Raji (cell line): ENCODE measurements around the gene PSMG3.

Experiments
- POLR2A ChIP-seq: IDR thresholded peaks from 2 replicates; pipeline ENCODE4 v1.6.1; 2011; ENCODE audit warnings: low read depth, low read length, control low read depth; ENCODE audit not compliant: insufficient read depth

PSMG3 gene

DNA sequence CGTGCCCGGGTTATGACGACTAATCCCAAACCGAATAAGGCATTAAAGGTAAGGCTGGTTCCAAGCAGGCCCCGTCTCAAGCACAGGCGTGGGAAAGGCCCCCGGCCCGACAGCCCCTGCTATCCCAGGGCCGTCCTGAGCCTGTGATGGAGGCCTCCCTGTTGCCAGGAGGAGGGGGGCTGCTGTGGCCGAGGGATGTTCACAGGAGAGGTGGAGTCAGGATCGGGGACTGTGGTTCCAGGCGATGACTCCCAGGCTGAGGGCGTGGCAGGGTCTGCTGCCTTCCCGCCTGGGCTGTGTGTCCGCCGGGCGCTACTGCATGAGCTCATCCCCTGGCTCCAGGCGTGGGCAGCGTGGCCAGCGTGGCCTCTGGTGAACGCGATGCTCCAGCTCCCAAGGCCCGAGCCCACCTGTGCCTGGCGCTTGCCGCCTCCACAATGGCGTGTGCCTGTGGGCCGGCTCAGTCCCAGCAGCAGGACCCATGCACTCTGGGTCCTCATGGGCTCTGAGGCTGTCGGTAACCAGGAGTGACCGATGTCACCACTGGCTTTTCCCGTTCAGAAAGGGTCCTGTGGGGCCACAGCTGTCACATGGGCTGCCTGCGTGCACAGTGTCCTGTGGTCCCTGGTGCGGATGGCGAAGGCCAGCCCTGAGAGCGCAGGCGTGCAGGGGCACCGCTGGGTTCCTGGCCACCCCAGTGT, 30.5 kb downstream of the PSMG3 start:
- TF ChIP-seq POLR2A: no peak

DNA sequence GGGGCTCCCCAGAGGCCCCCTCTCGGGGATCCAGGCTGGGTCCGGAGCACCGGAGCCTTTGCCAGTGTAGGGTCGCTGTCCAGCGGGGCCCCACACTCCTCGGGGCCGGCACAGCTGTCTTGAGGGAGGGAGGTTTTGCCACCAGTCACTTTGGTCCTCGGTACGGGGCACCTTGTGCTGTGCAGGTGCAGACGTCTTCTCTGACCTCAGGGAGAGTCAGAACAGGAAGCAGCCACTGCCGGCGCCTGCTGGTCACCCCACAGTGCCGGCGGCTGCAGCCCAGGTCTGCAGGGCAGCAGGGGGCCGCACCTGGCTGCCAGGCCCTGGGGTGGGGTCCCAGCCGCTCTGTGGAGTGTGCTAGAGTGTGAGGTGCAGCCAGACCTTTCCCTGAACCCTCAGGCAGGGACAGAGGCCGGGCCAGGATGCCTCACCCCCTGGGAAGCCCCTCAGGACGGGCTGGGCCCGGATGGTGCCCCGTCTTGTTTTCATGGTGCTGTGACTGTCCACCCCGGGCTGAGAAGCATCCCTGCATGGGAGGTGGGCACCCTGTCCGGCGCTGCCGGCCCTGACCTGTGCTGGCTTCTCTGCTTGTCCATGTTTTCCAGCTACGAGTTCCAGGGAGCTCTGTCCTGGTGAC, 31.2 kb downstream of the PSMG3 start:
- TF ChIP-seq POLR2A: no peak

DNA sequence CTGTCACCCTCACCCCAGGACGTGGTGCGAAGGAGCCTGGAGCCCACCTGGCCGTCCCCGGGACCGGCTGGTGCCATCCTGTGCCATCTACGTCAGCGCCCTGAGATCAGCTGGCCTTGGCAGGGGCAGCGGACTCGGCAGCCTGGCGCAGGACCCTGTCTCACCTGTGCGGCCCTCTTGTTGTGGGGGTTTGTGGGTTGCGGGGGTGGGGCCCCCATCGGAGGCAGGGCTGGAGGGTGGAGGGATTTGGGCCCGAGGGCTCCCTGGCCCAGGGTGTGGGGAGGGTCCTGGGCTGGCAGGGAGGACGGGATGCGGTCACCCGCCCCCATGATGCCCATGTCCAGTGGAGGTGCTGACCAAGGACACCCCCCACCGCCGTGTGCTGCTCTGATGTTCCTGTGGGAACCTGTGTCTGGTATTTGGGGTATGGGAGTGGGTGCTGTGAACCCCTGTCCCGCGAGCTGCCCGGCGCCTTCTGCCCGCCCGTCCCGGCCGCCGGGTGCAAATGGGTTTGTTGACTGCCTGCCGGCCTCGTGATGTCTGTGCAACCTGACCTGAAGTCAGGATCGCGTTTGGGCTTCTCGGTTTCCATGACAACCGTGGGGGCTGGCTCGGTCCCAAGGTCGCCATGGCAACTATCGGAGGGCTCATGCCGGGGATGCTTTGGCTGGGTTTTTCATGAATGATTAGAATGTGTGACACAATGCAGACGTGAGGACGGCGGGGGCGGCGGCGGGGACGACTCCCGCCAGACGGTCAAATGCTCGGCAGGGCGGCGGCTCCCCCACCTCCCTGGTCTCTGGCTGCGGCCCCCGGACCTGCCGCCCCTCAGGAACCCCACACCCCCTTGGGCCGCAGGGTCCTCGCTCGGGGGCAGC, 32.1 kb downstream of the PSMG3 start:
- TF ChIP-seq POLR2A: no peak

DNA sequence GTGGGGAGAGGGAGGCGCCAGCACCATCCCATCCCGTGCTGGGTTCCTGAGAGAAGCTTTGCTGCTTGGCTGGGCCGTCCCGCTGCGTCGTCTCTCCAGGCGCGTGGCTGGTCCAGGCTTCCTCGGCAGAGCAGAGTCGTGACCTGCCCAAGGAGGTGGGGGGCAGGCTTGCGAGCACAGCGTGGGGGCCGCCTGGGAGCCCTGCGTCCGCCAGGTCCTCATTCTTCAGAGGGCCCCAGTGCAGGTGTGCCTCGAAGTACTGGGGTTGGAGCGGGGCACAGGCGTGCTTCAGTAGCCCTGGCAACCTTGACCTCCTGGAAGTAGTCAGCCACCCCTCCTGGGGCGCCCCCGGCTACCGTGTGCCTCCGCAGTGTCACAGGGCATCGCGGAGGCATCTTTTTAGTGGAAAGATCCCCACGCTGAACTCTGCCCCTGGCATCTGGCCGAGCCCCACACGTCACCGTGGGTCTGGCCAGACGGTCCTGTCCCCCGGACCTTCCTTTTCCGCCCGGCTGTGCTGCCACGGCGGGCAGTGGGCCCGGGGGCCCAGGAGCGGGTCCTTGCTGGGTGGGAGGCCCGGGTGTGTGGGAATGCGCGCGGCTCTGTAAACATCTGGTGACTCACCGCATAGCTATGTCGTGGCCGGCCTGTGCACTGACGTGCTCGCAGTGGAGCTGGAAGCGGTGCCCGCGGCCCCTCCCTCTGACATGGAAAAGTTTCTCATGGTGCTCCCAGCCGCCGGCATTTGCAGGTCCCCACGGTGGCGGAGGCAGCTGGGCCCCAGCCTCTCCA, 32.9 kb downstream of the PSMG3 start:
- TF ChIP-seq POLR2A: no peak

DNA sequence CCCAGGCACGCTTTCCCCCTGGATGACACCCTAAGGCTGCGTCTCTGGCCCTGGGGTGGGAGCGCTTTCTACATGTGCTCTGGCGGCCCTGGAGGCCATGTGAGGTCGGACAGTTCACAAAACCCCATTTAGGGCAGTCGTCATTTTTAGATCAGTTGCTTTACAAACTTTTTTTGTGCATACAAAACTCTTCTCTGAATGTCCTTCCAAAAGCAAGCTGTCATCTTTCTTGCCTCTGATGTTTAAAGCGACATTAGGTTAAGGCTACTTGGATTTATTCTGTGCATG, 33.4 kb downstream of the PSMG3 start:
- TF ChIP-seq POLR2A: no peak

DNA sequence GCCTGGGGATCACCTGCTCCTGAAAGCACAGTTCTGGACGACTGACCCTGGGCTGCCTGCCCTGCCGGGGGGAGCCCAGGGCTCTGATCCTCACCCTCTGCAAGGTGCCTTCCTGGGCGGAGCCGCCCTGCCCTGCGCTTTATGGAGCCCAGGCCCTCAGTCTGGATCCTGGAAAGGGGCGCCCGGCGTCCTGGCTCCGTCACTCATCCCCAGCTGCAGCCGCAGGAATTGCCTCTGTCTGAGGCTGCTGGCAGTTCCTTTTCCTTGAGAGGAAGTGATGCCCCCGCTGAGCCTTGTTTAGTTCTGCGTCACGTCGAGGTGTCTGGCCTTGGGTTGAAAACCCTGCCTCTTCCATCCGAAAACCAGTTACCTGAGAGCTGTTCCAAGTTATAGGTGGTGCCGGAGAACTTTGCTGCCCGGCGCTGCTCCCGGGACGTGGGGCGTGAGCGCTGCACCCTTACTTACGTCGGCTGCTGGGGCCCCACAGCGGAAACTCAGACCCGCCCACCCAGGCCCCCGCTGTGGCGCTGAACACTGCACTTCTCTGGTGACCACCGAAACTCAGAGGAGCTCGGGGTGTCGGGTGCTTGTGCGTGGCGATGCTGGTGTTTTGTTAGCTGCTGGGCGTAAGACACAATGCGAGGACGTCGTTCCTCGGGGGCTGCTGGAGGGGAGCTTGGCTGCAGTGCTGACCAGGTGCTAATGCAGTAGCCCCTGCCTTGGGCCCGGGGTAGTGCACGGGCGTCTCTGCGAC, 34.0 kb downstream of the PSMG3 start:
- no peak for TF ChIP-seq POLR2A

DNA sequence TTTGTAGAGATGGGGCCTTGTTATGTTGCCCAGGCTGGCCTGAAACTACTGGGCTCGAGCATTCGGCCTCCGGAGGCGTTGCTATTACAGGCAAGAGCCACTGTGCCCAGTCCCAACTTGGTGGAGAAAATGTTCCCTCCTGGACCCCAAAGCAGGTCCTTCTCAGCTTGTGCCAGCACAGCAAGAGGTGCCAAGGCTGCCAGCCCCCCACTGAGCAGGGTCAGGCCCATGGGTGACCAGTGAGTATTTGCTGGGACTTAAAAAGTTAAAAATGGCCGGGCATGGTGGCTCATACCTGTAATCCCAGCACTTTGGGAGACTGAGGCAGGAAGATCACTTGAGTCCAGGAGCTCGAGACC, 34.8 kb downstream of the PSMG3 start:
- TF ChIP-seq POLR2A: no peak

DNA sequence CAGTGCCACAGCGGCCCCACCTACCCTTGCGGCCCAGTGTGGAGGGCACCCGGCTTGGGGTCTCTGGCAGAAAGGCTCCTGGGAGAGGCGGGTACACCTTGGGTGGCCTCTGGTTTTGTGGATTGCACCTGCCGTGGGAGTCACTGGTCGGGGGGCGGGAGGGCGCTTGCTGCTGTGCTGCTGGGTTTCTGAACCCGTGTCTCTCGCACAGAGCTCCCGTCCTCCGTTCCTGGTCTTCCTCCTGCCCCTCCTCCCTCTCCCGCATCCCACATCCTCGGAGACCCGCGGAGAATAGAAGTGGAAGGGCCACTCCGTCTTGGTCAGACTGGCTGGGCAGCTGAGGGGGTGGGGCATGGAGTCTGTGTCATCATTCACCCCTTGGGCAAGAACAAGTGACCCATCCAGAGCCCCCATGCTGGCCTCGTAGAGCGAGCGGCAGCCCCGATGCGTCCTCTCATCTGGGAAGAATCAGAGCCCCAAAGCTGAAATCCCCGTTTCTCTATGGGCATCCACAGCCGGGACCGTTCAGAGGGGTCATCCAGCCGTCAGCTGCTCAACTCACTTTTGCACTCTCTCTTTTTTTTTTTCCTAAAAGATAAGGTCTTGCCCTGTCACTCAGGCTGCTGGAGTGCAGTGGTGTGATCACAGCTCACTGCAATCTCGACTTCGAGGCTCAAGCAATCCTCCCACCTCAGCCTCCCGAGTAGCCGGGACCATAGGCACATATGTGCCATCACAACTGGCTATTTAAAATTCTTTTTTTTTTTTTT, 35.3 kb downstream of the PSMG3 start:
- no peak for TF ChIP-seq POLR2A

DNA sequence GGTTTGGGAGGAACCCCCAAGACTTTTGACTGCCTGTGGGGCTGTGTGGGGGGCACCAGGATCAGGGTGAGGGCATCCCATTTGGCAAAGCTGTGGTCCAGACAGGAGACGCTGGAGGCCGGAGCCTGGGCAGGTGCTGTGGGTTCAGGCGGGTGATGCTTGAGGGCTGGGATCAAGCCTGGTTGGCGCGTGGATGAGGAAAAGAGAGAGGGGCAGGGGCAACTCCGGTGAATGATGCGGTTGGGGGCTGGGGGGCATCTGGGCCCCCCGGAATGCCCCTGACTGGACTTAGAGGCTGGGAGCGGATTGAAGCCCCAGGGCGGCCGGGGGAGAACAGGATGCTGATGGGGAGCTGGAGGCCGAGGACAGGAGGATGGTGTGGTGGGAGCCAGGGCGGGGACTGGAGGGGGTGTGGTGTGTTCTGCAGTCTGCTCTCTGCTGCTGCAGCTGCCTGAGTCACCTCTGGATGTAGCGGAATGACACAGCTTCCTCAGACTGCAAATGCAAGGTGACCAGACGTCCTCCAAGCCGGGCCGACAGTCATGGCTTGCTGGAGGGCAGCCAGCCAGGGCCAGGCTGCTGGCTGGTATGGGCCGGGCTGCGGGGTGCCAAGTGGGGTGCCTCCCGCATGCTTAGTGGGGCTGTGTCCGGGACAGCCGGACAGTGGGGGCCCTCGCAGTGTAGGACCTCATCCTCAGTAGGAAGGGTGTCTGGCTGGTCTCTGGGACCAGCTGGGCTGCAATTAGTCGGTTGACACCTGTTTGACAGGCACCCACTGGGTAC, 36.1 kb downstream of the PSMG3 start:
- TF ChIP-seq POLR2A: no peak

DNA sequence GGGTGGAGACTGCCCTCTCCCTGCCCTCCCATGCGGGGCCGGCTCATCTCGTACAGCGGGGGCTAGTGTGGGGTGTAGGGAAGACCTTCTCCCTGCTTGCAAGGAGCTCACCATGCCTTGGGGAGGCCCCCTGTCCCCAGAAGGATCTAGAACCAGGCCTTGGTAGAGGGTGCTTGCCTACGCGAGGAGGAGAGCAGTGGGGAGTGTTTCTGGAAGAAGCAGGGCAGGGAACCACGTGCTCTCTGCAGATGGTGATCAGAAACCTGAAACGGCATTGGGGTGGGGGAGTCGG, 36.6 kb downstream of the PSMG3 start:
- no peak for TF ChIP-seq POLR2A

DNA sequence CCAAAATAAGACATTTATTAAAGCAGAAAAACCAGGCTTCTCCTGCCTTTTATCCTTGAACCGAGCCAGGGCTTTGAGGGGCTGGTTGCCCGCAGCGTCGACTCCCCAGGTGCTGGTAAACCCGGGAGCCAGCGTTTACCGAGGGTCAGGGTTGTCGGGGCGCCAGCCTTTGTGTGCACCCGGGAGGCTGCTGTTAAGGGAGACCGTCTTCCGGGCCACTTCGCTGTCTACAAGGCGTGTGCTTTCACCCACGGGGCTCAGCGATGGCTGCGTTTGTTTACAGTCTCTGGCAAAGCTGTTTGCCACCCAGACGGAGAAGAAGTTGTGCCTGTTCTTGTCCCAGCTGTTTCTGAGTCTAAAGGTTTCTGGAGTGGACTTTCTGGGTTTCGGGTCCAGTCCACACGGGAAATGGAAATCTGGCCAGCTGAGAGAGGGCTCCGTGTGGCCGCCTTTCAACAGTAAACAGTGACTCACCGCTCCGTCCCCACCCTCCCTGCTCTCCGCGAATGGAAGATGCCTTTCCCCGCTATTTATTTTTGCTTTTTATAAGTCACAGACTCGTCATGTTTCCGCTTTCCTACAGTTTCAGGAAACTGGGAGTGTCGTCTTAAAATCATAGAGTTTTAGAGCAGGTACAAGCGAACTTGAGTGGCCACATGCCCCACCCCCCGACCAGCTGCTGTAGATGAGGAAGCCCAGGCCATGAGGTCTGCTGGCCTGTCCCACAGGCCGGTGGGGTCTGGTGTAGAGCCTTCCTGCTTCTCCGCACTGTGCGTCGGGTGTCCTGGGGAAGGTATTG, 37.2 kb downstream of the PSMG3 start:
- no peak for TF ChIP-seq POLR2A

DNA sequence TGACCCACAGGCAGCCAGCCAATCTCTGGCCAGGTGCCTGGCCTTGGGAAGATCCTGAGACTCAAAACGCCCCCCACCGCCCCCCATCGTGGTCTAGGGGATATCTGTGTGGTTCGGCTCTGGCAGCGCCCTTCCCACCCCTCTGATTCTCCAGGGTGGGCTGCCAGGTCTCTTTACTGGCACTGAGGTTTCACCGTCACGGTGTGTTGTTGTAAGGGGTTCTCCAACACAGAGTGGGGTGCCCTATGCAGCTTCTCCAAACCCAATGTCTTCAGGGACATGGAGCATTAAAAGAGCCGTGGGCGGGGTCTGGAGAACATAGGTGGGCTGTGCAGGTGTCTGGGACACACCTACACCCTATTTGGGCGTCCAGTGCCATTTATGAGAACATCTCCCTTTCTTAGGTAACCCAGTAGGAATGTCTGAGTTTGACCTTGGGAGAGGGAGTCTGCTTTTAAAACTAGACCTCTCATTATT, 37.8 kb downstream of the PSMG3 start:
- no peak for TF ChIP-seq POLR2A
